Naive thymus-derived CD4-positive, alpha-beta T cell (primary cell): ENCODE data around the gene PYDC2. TPM values are rescaled to one million over a fixed set of nuclear protein-coding genes. Genes with fewer than 3 reads are reported as not detected.

Experiments used
- ATAC-seq: fragments of 150-1000 bp; cut with Tn5 transposase; 2 replicates; pipeline ENCODE4 v1.10.0; 2021; ENCODE audit warnings: mild to moderate bottlenecking, moderate library complexity
- CTCF ChIA-PET: fragments of 350-600 bp; sonication (Branson Sonifier 250); formaldehyde crosslinking; loops from one replicate; lab custom pipeline; 2021; ENCODE audit warnings: antibody characterized with exemption; lab: Charles Lee
- POLR2A ChIA-PET: fragments of 350-600 bp; sonication (Branson Sonifier 250); formaldehyde crosslinking; loops from one replicate; lab custom pipeline; 2021; ENCODE audit warnings: antibody characterized with exemption, inconsistent platforms; lab: Charles Lee
- DNase-seq, 9 donors: peaks; one replicate each; pipeline versions ENCODE4 v3.0.0 to v3.0.0-alpha.2; 2020 to 2022; ENCODE audit warnings: mixed read lengths in 1 of 9
- H3K27ac ChIP-seq: one replicate; pipeline ENCODE4 v1.7.0; 2013; ENCODE audit warnings: mild to moderate bottlenecking, low read depth, low read length, moderate library complexity
- H3K27me3 ChIP-seq, 2 donors: one replicate each; pipeline ENCODE4 v1.7.0; 2013; ENCODE audit warnings: low read length in 2 of 2, mild to moderate bottlenecking in 2 of 2, moderate library complexity in 2 of 2; ENCODE audit not compliant: control insufficient read depth in 2 of 2, insufficient read depth in 2 of 2
- H3K36me3 ChIP-seq, 3 experiments: 1 replicate in 2 of 3; 2 replicates in 1 of 3; pipeline ENCODE4 v1.7.0; 2013; ENCODE audit warnings: low read length in 3 of 3, mild to moderate bottlenecking in 3 of 3, moderate library complexity in 1 of 3; ENCODE audit not compliant: insufficient read depth in 3 of 3, control insufficient read depth in 2 of 3
- H3K4me1 ChIP-seq, 2 donors: one replicate each; pipeline ENCODE4 v1.7.0; 2013; ENCODE audit warnings: low read length in 2 of 2, mild to moderate bottlenecking in 2 of 2, moderate library complexity in 1 of 2; ENCODE audit not compliant: control insufficient read depth in 2 of 2, insufficient read depth in 2 of 2
- H3K4me3 ChIP-seq: 2 replicates; pipeline ENCODE4 v1.7.0; 2013; ENCODE audit warnings: mild to moderate bottlenecking, low read length
- H3K9me3 ChIP-seq, 3 experiments: 1 replicate in 2 of 3; 2 replicates in 1 of 3; pipeline ENCODE4 v1.7.0; 2013; ENCODE audit warnings: low read length in 3 of 3; ENCODE audit not compliant: control insufficient read depth in 2 of 3
- H3K27ac Mint-ChIP-seq, 9 donors: one replicate each; pipeline ENCODE4 v1.8.0; 2020 to 2022; ENCODE audit warnings: mixed read lengths in 9 of 9, mild to moderate bottlenecking in 8 of 9, moderate library complexity in 5 of 9, inconsistent platforms in 2 of 9
- H3K27me3 Mint-ChIP-seq, 5 donors: one replicate each; pipeline ENCODE4 v1.8.0; 2021 to 2022; ENCODE audit warnings: mixed read lengths in 5 of 5, mild to moderate bottlenecking in 1 of 5
- H3K36me3 Mint-ChIP-seq, 5 donors: one replicate each; pipeline ENCODE4 v1.8.0; 2020 to 2022; ENCODE audit warnings: mixed read lengths in 5 of 5, mild to moderate bottlenecking in 3 of 5, inconsistent platforms in 1 of 5
- H3K4me1 Mint-ChIP-seq, 7 donors: one replicate each; pipeline ENCODE4 v1.8.0; 2020 to 2022; ENCODE audit warnings: mixed read lengths in 7 of 7, mild to moderate bottlenecking in 3 of 7, inconsistent platforms in 1 of 7
- H3K4me3 Mint-ChIP-seq, 10 donors: one replicate each; pipeline ENCODE4 v1.8.0; 2020 to 2022; ENCODE audit warnings: mild to moderate bottlenecking in 10 of 10, mixed read lengths in 10 of 10, moderate library complexity in 6 of 10, inconsistent platforms in 2 of 10
- H3K9me3 Mint-ChIP-seq, 11 donors: one replicate each; pipeline ENCODE4 v1.8.0; 2020 to 2022; ENCODE audit warnings: mixed read lengths in 11 of 11, mild to moderate bottlenecking in 4 of 11, inconsistent platforms in 1 of 11, moderate library complexity in 1 of 11
- intact Hi-C, 2 donors: fragments of 100-400 bp; cut with micrococcal nuclease; formaldehyde crosslinking; loops; one replicate each; pipeline ENCODE4 v1.15.1; 2023
- polyA plus RNA-seq, 2 donors: library from polyadenylated mRNA; unstranded; fragments of 300-500 nt; fragmentation: Illumina TruSeq; gene quantifications; one replicate each; pipeline ENCODE4 v1.2.3, GENCODE V29; 2021
- total RNA-seq, 6 experiments: library from RNA in 5 of 6; stranded (reverse) in 5 of 6; gene quantifications; 1 replicate in 5 of 6; 2 replicates in 1 of 6; pipeline ENCODE4 v1.2.3 and lab custom pipeline; 2021 to 2026

Gene PYDC2
- total and polyA plus RNA-seq, 7 experiments from 2014 or later = not detected

GRCh38 chr3:191434024-191434423 is 26.9 kb upstream of the PYDC2 start:
- H3K4me3 ChIP-seq = no peak overlapping the region
- H3K4me1 Mint-ChIP-seq = no peaks in the 10 kb centered on the region
- H3K27ac ChIP-seq = no peak overlapping the region
- H3K27me3 Mint-ChIP-seq = peaks cover 0 to 4% (median 0%) of the 10 kb centered on the region in 5 donors
- POLR2A ChIA-PET = no interaction called here
- CTCF ChIA-PET = no interaction called here
- intact Hi-C loops = no loop called here
- no peaks in the 10 kb centered on the region for H3K9me3 ChIP-seq
- ATAC-seq (no peak), DNase-seq (no peak)
- no peaks in the 10 kb centered on the region for H3K36me3 ChIP-seq
- H3K27ac Mint-ChIP-seq = no peak overlapping the region
- H3K4me1 ChIP-seq = no peaks in the 10 kb centered on the region
- peaks cover 0 to 21% (median 3%) of the 10 kb centered on the region in 11 donors for H3K9me3 Mint-ChIP-seq
- H3K36me3 Mint-ChIP-seq = no peaks in the 10 kb centered on the region
- no peaks in the 10 kb centered on the region for H3K27me3 ChIP-seq
- H3K4me3 Mint-ChIP-seq = no peak overlapping the region

GRCh38 chr3:191435981-191436380 is 25.0 kb upstream of the PYDC2 start:
- Histone ChIP-seq H3K4me1 (no peaks in the 10 kb centered on the region), H3K9me3 (no peaks in the 10 kb centered on the region), H3K27me3 (no peaks in the 10 kb centered on the region), H3K4me3 (no peak overlapping the region), H3K36me3 (no peaks in the 10 kb centered on the region), H3K27ac (no peak overlapping the region)
- Mint-ChIP-seq H3K36me3 (no peaks in the 10 kb centered on the region), H3K4me3 (no peak overlapping the region), H3K4me1 (no peaks in the 10 kb centered on the region), H3K9me3 (peaks cover 0 to 14% (median 3%) of the 10 kb centered on the region in 11 donors), H3K27ac (no peak overlapping the region), H3K27me3 (peaks cover 0 to 4% (median 0%) of the 10 kb centered on the region in 5 donors)
- intact Hi-C loops = no loop called here
- ATAC-seq (no peak), DNase-seq (no peak)
- CTCF ChIA-PET = no interaction called here
- POLR2A ChIA-PET = no interaction called here

GRCh38 chr3:191438150-191438814 is 22.7 kb upstream of the PYDC2 start:
- no peak for DNase-seq
- Mint-ChIP-seq H3K27ac (no peak overlapping the region), H3K4me3 (no peak overlapping the region), H3K36me3 (no peaks in the 10 kb centered on the region), H3K4me1 (no peaks in the 10 kb centered on the region), H3K9me3 (peaks cover 0 to 11% (median 1%) of the 10 kb centered on the region in 11 donors), H3K27me3 (peaks cover 0 to 4% (median 0%) of the 10 kb centered on the region in 5 donors)
- Histone ChIP-seq H3K36me3 (no peaks in the 10 kb centered on the region), H3K27ac (no peak overlapping the region), H3K27me3 (no peaks in the 10 kb centered on the region), H3K9me3 (no peaks in the 10 kb centered on the region), H3K4me3 (no peak overlapping the region), H3K4me1 (no peaks in the 10 kb centered on the region)
- no peak for ATAC-seq
- ChIA-PET CTCF (no interaction called here), POLR2A (no interaction called here)
- intact Hi-C loops = no loop called here

- POLR2A ChIA-PET = no interaction called here
- no peak overlapping the region for H3K4me3 Mint-ChIP-seq
- no peaks in the 10 kb centered on the region for H3K27me3 ChIP-seq
- no peaks in the 10 kb centered on the region for H3K9me3 ChIP-seq
- no peak overlapping the region for H3K27ac Mint-ChIP-seq
- no peak for DNase-seq
- H3K27ac ChIP-seq = no peak overlapping the region
- peaks cover 0 to 4% (median 0%) of the 10 kb centered on the region in 5 donors for H3K27me3 Mint-ChIP-seq
- intact Hi-C loops = no loop called here
- no peak overlapping the region for H3K4me3 ChIP-seq
- H3K36me3 Mint-ChIP-seq = no peaks in the 10 kb centered on the region
- H3K36me3 ChIP-seq = no peaks in the 10 kb centered on the region
- ATAC-seq = no peak
- H3K4me1 ChIP-seq = no peaks in the 10 kb centered on the region
- no peaks in the 10 kb centered on the region for H3K4me1 Mint-ChIP-seq
- peaks cover 0 to 11% (median 1%) of the 10 kb centered on the region in 11 donors for H3K9me3 Mint-ChIP-seq
- CTCF ChIA-PET = no interaction called here
Measured at GRCh38 chr3:191440532-191440931, 20.4 kb upstream of the PYDC2 start.

GRCh38 chr3:191441687-191442086 is 19.3 kb upstream of the PYDC2 start:
- ChIA-PET CTCF (no interaction called here), POLR2A (no interaction called here)
- intact Hi-C loops = no loop called here
- H3K4me3 ChIP-seq = no peak overlapping the region
- ATAC-seq (no peak), DNase-seq (no peak)
- no peak overlapping the region for H3K27ac ChIP-seq
- no peaks in the 10 kb centered on the region for H3K27me3 ChIP-seq
- peaks cover 0 to 4% (median 0%) of the 10 kb centered on the region in 5 donors for H3K27me3 Mint-ChIP-seq
- H3K4me1 Mint-ChIP-seq = no peaks in the 10 kb centered on the region
- H3K27ac Mint-ChIP-seq = no peak overlapping the region
- no peaks in the 10 kb centered on the region for H3K36me3 Mint-ChIP-seq
- no peaks in the 10 kb centered on the region for H3K36me3 ChIP-seq
- no peaks in the 10 kb centered on the region for H3K9me3 ChIP-seq
- no peak overlapping the region for H3K4me3 Mint-ChIP-seq
- H3K9me3 Mint-ChIP-seq = peaks cover 0 to 11% (median 1%) of the 10 kb centered on the region in 11 donors
- H3K4me1 ChIP-seq = no peaks in the 10 kb centered on the region

- Mint-ChIP-seq H3K4me3 (no peak overlapping the region), H3K4me1 (no peaks in the 10 kb centered on the region), H3K9me3 (peaks cover 0 to 17% (median 6%) of the 10 kb centered on the region in 11 donors), H3K36me3 (no peaks in the 10 kb centered on the region), H3K27me3 (peaks cover 0 to 7% (median 0%) of the 10 kb centered on the region in 5 donors), H3K27ac (no peak overlapping the region)
- ATAC-seq (no peak), DNase-seq (no peak)
- no peaks in the 10 kb centered on the region for H3K9me3 ChIP-seq
- H3K36me3 ChIP-seq = no peaks in the 10 kb centered on the region
- H3K4me3 ChIP-seq = no peak overlapping the region
- H3K27me3 ChIP-seq = no peaks in the 10 kb centered on the region
- POLR2A ChIA-PET = no interaction called here
- CTCF ChIA-PET = no interaction called here
- intact Hi-C loops = no loop called here
- H3K27ac ChIP-seq = no peak overlapping the region
- H3K4me1 ChIP-seq = no peaks in the 10 kb centered on the region
Measured at GRCh38 chr3:191444569-191444968, 16.4 kb upstream of the PYDC2 start.

- Histone ChIP-seq H3K4me1 (no peaks in the 10 kb centered on the region), H3K4me3 (no peak overlapping the region), H3K9me3 (no peaks in the 10 kb centered on the region), H3K27ac (no peak overlapping the region), H3K36me3 (no peaks in the 10 kb centered on the region), H3K27me3 (no peaks in the 10 kb centered on the region)
- intact Hi-C loops = no loop called here
- Mint-ChIP-seq H3K27me3 (peaks cover 0 to 3% (median 0%) of the 10 kb centered on the region in 5 donors), H3K4me1 (no peaks in the 10 kb centered on the region), H3K9me3 (peaks cover 0 to 24% (median 8%) of the 10 kb centered on the region in 11 donors), H3K27ac (no peak overlapping the region), H3K4me3 (no peak overlapping the region), H3K36me3 (peaks cover 0 to 6% (median 0%) of the 10 kb centered on the region in 5 donors)
- POLR2A ChIA-PET = no interaction called here
- DNase-seq = no peak
- CTCF ChIA-PET = no interaction called here
- ATAC-seq = no peak
Measured at GRCh38 chr3:191449256-191449655, 11.7 kb upstream of the PYDC2 start.
